ENCODE results near the gene ZNF682. TPM values are rescaled to one million over a fixed set of nuclear protein-coding genes. Genes with fewer than 3 reads are reported as not detected.
"Not testable (repeated sequence)": the region's sequence is repeated elsewhere in the genome, so short reads cannot be mapped to it uniquely, and the experiment has no call there.

The ZNF682 gene
- total RNA-seq = 0.53 and 1.7 TPM in 2 replicates

DNA sequence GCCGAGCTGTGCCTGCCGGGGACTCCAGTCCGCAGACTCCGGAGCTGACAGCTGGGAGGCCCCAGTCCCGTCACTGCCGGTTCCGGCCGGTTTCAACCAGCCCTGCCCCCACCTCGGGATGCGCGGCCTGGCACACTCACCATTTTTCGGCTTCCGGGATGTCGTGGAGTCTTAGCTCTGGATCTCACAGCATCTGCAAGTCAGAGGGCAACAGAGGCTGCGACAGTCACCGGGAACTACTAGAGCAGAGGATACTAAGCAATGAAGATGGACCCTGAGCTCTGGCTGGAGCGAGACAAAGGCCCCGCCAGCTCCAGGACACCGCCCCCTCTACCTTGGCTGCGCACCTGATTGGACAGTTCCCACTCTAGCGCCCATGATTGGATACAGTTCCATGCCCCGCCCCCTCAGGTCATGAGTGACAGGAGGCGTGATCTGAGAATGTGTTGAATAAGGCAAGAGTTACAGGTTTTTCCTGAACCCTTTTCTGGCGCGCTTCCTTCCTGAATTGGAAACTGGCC lies at the start of gene ZNF682:
Gene ZNF682, minus strand, starts transcription at position 303 of the 521 bp plus-strand sequence. Its CDS starts 160 bp downstream, at position 143.
- DNase-seq (ENCODE audit: low read depth, low spot score) = peak; percentile 81

DNA sequence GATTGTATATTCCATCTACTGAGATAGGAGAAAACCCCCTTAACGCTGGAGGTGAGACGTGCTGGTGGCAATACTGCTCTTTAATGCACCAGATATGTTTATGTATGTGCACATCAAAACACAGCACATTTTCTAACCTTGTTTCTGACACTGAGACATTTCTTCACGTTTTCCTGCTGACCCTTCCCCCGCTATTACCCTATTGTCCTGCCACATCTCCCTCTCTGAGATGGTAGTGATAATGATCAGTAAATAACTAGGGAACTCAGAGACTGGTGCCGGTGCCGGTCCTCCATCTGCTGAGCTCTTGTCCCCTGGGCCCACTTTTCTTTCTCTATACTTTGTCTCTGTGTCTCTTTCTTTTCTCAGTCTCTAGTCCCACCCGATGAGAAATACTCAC lies 43.6 kb upstream of the ZNF682 start:
- not testable (repeated sequence) for DNase-seq (ENCODE audit: low read depth, low spot score)

DNA sequence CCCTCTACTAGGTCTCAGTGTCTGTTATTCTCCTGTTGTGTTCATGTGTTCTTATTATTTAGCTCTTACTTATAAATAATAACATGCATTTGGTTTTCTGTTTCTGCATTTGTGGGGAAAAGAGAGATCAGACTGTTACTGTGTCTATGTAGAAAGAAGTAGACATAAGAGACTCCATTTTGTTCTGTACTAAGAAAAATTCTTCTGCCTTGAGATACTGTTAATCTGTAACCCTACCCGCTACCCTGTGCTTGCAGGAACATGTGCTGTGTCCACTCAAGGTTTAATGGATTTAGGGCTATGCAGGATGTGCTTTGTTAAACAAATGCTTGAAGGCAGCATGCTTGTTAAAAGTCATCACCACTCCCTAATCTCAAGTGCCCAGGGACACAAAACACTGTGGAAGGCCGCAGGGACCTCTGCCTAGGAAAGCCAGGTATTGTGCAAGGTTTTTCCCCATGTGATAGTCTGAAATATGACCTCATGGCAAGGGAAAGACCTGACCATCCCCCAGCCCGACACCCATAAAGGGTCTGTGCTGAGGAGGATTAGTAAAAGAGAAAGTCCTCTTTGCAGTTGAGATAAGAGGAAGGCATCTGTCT lies 43.0 kb upstream of the ZNF682 start:
- not testable (repeated sequence) for DNase-seq (ENCODE audit: low read depth, low spot score)

DNA sequence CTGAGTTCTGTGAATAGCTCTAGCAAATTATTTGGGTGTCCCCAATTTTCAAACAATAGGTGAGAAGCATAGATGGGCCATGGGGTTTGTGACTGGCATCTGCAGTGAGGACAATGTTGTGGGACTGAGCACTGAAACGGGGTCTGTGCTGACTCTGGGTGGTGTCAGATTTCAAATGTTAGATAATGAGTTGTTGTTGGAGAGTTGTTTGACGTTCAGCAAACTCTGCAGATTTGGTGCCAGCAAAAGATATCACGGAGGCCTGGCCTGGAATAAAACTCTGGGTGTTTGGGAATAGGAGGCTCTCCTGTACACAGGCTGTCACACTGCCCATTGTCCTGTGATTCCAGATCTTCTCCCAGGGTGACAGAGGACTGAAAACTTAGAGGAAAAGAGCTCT lies 41.4 kb upstream of the ZNF682 start:
- DNase-seq (ENCODE audit: low read depth, low spot score) = no peak

DNA sequence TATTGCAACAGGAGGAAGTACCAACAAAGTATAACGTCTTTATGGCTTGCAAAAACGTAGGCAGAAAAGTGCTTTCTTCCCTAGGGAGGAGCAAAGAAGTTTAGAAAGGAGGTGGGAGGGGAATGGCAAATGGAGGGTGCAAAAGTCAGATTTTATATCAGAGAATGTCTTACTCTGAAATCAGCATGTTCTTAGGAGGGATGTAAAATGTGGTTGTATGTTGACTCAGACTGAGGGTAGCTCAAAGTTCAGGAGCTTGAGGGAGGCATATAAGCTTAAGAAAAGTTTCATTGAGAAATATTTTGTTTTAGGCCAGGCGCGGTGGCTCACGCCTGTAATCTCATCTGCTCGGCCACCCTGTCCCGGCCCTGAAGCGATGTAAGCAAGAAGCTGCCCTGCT lies 40.2 kb upstream of the ZNF682 start:
- no peak for DNase-seq (ENCODE audit: low read depth, low spot score)

DNA sequence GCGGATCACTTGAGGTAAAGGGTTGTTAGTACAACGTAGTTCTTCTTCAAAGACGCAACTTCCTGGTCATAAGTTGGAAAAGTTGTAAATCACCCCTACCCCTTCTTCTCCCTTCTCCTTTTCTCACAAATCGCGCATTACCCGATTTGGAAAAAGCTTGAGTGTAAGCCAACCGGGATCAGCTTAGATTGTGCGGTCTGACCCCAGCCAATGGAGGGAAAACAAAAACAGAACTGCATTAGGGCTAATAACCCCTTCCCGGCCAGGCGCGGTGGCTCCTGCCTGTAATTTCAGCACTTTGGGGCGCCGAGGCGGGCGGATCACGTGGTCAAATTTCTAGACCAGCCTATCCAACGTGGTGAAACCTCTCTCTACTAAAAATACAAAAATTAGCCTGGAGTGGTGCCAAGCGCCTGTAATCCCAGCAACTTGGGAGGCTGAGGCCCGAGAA lies 39.3 kb upstream of the ZNF682 start:
- no peak for DNase-seq (ENCODE audit: low read depth, low spot score)

DNA sequence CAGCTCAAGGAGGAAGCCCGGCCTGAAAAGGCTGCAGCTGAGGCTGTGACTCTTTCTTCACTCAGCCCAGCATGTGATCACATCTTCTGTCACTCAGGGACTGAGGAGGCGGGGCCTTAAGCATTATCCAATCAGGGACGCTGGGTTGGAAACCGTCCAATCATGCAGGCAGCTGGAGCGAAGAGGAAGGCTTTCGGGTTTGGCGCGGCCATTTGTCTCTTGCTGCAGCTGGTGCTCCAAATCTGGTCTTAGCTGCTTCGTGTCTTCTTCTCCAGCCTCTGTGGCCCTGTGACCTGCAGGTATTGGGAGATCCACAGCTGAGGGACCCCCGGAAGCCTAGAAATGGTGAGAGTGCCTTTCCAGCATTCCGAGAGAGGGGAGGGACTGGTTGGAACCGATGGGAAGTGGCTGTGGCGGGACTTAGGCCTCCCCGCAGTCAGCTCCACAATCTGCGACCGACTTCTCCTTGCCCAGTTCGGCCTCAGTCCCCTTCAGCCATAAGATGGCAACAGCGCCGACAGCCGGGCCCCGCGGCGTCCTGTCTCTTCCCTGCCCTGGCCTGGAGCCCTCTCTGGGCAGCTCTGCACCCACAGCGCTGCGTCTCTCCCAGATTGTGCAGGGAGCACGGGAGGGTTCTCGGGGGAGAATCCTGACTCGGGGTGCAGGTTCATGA lies 38.6 kb upstream of the ZNF682 start, which contains the start of gene ZNF90:
Gene ZNF90, plus strand, starts transcription at position 210 of the 673 bp plus-strand sequence. Its CDS starts 133 bp downstream, at position 343.
- DNase-seq (ENCODE audit: low read depth, low spot score) = peak; percentile 71

DNA sequence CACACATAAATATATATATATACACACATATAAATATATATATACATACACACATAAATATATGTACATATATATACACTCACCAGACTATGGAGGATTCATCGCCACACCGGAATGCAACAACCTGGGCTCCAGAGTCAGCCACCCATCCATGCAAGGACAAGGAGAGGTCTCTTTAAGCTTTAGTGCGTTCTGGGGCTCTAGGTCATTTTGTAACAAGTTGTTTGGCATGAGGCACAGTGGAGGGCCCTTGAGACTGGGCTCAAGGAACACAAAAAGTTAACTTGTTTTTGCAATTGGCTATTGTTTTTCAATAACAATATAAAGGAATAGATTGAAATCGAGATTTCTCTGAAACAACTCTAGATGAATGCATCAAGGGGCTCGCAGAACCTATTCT lies 33.6 kb upstream of the ZNF682 start:
- DNase-seq (ENCODE audit: low read depth, low spot score) = no peak

DNA sequence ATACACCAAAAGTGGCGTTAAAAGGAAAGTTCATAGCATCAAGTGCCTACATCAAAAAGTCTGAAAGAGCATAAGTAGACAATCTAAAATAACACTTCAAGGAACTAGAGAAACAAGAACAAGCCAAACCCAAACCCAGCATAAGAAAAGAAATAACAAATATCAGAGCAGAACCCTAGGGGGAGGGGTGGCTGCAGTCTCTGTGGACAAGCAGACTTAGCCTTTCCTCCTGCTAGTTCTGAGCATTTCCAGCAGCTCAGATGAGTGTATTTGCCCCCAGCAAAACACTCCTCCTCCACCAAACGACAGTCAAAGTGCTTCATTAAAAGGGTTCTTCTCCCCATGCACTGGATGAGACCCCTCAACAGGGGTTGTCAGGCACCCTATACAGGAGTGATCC lies 31.4 kb upstream of the ZNF682 start:
- no peak for DNase-seq (ENCODE audit: low read depth, low spot score)

DNA sequence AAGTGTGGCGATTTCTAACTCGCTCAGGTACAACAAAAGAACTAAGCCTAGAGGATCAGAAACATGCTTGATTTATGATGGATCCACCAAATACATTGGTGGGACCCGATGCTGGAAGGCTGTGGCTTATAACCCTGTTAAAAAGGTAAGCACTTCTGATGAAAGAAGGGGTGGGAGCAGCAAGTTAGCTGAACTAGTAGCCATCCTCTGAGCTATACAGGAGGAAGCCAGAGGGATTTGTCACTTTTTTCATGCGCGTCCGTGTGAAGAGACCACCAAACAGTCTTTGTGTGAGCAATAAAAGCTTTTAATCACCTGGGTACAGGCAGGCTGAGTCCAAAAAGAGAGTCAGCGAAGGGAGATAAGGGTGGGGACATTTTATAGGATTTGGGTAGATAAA lies 29.3 kb upstream of the ZNF682 start:
- not testable (repeated sequence) for DNase-seq (ENCODE audit: low read depth, low spot score)

DNA sequence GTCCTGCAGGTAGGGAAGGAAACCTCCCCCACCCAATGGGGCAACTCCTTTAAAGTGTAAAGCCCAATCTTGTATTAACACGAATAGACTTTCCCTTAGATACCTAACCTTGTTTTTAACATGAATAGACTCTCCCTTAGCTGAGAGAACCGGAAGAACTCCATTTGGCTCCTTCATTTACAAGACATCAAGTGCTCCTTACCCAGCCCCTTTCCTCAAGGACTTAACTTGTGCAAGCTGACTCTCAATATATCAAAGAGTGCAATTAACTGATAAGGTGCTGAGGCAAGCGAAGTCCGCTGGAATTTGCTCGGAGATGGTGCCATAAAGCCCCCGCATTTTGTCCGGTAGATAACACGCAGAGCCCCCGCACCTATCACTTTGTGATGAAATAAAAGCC lies 28.6 kb upstream of the ZNF682 start:
- no peak for DNase-seq (ENCODE audit: low read depth, low spot score)

DNA sequence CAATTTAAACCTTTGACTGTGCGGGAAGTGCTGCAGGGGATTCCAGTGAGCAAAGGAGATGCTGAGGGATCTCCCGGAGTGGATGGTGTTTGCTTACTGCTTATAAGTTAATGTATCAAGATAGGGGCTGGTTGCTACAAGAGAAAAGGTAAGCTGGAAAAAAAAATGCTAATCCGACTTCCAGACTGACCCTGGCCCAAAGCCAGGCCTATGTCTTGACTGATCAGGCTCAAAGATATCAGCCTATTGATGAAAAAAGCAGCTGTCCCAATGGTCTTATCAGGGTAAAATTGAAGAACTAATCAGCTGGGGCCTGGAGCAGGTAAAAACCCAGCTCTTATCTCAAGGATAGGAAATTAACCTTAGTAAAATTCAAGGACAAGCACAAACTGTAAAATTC lies 27.6 kb upstream of the ZNF682 start:
- no peak for DNase-seq (ENCODE audit: low read depth, low spot score)

DNA sequence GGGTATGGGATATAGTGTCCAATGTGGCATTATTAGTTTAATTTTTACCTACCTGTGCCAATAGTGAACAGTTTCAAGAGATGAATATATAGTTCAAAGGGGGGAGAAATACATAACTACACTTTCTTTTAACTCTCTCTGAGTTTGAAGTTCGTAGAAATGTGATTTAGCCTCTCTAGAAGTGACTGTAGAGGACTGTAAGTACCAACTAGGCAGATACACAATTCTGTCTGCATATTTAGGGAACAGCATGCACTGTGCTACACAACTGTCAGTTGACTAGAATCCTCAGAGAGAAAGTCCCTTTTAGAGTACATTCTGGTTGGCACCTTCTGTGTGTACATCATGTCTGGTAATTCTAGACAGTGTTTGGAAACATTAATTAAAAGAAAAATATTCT lies 21.0 kb upstream of the ZNF682 start:
- no peak for DNase-seq (ENCODE audit: low read depth, low spot score)

DNA sequence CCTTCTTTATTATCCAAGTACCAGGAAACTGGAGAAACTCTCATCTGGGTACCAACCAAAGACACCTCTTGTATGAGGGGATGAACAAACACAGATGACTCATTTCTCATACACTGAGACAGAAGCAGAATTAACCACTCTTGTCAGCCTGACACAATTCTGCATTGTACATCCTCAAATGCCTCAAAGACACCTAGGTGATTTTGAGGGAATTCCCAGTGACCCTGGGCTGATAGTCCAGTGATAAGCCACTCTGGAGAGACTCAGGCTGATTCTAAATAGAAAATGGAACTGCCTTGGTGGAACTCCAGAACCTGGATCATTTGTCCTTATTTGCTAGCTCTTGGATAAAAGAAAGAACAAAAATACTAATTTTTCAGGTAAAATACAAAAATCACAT lies 19.4 kb upstream of the ZNF682 start:
- not testable (repeated sequence) for DNase-seq (ENCODE audit: low read depth, low spot score)

DNA sequence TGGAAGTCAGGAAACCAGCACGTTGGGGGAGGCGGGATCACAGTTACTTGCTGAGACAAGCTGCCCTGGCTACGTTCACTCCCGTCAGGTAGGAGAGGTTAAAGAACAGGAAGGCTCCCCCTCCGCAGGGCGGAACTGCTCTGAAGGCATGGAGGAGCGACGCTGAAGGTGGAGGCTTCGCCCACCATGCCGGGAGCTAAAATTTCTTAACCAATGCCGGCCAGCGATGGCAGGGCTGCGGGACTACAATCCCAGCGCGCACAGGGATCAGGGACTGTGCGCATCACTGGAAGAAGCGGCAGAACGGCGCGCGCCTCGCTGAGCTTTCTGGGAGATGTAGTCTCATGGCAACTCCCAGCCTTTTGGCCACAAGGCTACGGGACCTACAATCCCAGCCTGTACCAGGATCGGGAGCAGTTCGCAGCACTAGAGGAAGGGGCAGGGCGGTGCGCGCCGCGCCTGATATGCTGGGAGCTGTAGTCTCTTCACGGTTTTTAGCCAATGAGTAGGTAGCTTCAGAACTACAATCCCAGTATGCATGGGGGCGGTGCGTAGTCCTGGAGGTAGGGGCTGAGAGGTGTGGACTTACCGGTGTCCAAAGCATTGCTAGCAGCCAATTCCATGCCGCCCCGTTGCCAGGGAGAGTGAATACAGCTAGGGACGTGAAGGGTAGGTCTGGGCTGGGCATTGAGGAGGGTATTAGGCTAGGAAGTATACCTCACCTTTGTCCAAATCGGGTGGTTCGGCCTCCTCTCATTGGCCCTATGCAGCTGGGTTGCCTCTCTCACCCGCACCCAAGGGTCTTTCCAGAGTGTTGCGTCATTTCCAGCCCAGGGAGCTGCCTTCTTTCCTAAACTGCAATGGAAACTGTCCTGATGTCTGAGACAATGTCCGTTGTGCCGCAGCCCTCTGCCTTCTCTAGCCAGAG lies 12.8 kb upstream of the ZNF682 start:
- peak; percentile 86 for DNase-seq (ENCODE audit: low read depth, low spot score)

DNA sequence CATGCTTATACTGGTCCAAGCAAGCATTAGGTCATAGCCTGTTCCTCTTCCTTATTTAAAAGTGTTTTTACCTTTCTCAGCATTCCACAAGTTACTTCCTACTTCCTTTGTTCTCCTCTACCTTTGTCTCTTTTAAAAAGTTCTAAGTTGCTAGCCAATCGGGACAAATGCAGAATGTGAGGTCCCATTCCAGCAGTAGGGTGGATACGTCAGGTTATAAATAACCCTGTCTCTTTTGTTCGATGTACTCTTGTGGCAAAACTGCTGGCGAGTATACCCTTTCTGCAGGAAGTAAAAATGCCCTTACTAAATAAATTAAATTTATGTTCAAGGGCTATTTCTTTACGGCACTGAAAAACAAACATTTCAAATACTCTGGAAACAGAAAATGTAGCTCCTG lies 6.4 kb upstream of the ZNF682 start:
- not testable (repeated sequence) for DNase-seq (ENCODE audit: low read depth, low spot score)

DNA sequence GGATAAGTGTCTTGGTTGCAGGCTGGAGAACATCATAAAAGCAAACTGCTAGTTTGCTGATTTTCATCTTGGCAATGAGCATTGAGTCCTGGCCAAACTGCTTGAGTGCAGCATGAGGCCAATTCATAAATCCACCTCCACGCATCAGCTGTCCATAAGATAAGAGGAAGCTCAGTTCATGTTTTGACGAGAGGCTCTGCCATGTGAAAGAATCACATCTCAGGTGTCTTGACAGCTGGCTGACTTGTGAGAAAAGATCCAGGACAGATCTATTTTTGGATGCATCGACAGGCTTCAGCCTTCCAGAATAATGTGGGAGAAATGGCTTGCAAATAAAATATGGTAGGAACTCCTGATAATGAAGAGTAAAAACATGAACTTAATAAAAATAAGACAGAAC lies 5.4 kb upstream of the ZNF682 start:
- no peak for DNase-seq (ENCODE audit: low read depth, low spot score)

DNA sequence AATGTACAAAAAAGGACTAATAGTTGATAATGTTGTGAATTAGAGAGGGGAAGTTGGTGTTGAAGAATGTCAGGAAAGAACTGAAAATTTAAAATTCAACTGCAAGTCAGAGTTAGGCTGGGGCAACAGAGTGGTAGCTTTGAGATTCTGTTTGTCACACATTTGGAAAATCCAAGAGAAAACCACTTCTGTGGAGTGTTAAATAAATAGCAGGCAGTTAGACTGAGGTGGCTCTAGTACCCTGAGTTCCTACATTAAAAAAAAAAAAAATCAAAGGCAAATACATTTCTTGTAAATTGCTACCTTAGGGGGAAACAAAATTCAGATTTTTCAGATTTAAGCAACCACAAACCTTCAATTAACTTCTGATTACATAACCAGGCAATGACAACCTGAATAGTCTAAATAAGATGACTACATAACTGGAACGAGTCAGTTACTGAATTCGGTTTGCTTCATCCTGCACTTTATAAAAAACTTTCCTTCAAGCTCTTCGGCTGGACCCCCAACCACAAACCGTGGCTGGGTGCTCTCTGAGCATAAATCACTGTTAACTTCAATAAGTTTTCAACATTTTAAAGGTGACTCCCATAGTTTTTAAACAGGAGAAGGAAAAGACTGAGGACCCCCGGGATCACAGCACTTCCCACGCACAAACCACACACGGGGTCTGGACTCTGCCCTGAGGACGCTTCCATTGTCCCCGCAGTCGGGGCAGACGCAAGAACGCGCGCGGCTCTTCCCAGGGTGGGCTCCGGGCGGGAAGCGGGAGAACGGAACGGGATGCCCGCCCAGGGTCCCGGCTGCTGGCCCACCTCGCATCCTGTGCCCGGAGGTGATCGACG lies 725 bp downstream of the ZNF682 start:
- DNase-seq (ENCODE audit: low read depth, low spot score) = no peak

DNA sequence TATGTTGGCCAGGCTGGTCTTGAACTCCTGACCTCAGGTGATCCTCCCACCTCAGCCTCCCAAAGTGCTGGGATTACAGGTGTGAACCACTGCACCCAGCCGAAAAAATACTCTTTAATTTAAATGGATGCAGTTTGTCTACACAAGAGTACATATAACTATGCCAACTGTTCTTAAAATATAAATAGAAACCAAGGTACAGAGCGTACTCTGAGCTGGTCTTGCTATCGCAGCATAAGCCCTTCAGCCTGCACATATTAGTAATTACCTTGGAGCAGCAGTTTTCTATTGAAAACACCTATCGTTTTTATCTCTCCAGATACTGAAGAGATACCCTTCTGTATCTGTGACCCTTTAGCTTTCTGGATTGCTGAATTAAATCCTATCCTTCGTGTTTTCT lies 3.4 kb downstream of the ZNF682 start:
- no peak for DNase-seq (ENCODE audit: low read depth, low spot score)

DNA sequence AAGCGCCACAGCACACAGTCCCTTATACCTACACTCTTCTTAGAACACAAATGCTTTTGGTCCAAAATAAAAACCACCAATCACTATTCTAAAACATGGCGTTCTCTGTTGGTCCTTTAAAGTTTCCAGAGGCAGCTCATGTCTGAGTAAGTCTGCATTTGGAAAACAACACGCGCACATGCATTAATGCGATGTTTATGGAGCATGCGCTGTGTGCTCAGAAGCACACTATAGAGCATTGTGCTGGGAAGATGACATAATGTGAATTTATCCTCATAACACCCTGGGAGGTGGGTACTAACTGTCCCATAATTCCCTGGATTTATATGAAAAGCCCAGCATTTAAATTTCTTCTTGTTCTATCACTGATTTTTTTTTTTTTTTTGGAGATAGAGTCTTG lies 10.7 kb downstream of the ZNF682 start:
- DNase-seq (ENCODE audit: low read depth, low spot score) = no peak

DNA sequence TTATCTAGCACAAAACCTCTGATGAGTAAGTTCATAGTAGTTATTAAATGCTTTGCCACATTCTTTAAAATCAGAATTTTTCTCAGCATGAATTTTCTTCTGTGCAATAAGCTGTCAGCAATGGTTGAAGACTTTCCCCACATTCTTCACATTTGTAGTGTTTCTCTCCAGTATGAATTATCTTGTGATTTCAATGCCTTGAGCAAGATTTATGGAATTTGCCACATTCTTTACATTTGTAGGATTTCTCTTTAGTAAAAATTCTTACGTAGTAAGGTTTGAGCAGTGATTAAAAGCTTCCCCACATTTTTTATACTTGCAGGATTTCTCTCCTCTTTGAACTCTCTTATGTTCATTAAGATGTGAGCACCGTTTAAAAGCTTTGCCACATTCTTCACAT lies 33.6 kb downstream of the ZNF682 start:
- DNase-seq (ENCODE audit: low read depth, low spot score) = no peak
